Activated CD4-positive, CD25-positive, alpha-beta regulatory T cell treated with anti-CD3 and anti-CD28 coated beads, Interleukin-2, amount 50 U/mL, for 16 hours (primary cell): ENCODE results near the gene NR2C2.

Source experiments
- DNase-seq: peaks from one replicate; pipeline ENCODE4 v3.0.0-alpha.2; 2020; ENCODE audit warnings: low read depth, low spot score

Gene NR2C2

DNA sequence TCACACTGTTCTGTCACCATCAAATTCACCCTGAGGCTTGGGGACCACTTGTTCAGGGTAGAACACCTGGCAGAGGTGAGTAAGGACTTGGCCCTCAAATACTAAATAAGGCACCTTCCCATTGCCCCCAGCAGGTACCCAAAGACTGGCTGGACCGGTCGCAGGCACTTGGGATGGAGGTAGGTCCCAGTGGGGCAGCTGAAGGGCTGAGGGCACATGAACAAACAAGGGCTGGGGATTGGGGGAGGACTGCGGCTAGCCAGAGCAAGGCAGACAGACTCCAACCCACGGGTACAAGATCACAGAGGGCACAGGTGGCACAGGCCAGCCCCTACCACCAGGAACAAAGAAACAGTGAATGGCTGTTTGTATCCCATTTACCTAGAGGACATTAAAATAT, 115.9 kb downstream of the NR2C2 start:
- no peak for DNase-seq

GRCh38 chr3:15063656-15064286, 116.4 kb downstream of the NR2C2 start:
- no peak for DNase-seq

DNA sequence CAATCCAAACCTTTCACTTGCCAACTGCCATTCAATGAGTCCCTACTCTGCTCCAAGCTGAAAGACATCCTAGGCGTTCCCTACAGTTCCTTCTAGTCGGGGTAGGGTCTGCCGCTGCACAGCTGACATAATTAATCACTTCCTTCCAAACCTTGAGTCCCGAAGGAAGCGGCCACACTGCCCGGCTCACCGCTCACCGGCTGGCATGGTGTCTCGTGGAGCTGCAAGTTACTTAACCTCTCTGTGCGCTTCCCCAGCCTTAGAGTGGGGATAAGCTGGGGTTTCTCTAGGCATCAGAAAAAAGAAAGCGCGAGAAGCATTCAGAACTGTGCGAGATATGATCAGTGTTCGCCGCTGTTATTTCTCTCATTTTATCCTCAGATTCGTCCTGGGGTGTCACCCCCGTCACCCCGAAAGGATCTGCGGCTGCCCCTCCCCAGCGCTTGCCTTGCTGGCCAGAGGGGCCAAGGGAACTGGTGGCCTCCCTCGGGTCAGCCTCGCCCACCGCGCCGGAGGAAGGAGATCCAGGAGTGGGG, 117.0 kb downstream of the NR2C2 start:
- DNase-seq, result no peak

- DNase-seq, result peak; percentile 77
Measured at GRCh38 chr3:15064835-15065549, 117.6 kb downstream of the NR2C2 start, which contains the start of gene MRPS25. MRPS25 (minus strand) TSS chr3:15065315; CDS start chr3:15065194, 121 bp downstream.

DNA sequence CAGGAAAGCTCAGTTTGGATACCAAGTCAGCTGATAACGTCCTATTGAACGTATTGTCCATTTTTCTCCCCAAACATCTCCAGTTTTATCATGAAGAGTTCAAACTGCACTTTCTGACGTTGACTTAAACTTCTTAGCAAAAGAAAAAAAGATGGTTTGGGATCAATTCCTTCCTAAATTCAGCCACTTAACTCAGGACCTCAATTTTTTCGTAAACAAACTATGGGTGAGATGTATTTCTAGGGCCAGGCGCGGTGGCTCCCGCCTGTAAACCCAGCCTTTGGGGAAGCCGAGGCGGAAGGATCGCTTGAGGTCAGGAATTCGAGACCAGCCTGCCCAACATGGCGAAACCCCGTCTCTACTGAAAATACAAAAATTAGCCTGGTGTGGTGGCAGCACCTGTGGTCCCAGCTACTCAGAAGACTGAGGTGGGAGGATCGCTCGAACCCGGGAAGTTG, 118.2 kb downstream of the NR2C2 start:
- no peak for DNase-seq

DNA sequence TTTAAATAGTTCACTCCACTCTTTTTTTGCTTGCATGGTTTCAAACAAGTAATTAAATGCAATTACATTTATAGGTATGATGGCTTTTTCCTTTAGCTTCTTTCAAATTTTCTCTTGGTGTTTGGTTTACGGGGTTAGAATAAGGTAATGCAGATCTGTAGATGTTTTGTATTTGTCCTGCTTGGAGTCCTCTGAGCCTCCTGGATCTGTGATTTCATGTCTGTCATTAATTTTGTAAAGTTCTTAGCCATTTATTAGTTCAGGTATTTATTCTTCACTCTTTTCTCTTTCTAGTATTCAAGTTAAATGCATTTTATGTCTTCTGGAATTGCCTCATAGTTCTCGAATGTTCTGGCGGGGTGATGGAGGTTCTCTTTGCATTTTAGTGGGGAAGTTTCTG, 119.1 kb downstream of the NR2C2 start:
- DNase-seq, result no peak

DNA sequence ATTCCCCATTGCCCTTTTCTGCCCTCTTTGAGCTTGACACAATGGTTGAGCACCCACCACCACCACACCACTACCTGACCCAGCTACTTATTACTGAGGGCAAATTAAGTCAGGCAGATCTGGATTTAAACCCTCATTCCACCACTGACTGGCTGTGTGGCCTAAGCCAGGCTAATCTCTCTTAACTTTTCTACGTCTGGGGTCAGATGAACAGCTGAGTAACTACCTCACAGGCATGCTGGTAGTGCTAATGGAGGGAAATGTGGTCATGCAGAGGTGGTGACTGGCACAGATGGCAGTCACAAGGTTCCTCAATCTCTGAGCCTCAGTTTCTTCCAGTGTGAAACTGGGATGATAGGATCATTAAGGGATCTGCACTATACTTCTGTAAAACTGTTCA, 122.1 kb downstream of the NR2C2 start:
- DNase-seq, result no peak

DNA sequence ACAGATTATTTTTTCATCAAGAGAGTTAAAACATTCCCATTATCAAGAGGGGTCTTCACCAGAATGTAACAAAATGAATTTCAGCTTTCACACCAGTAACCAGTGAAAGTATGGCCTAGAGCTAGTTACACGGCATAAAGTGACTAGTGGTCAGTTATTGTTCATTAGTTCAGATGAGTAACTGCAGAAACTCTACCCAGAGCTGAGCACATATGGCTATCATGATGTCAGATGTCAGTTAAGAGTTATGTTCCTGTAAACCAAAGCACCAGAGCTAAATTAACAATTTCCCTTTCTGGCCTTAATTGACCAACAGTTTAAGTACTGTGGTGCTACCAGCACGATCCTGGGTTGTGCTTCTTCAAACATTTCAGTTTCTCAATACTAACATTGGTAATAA, 124.3 kb downstream of the NR2C2 start:
- no peak for DNase-seq

DNA sequence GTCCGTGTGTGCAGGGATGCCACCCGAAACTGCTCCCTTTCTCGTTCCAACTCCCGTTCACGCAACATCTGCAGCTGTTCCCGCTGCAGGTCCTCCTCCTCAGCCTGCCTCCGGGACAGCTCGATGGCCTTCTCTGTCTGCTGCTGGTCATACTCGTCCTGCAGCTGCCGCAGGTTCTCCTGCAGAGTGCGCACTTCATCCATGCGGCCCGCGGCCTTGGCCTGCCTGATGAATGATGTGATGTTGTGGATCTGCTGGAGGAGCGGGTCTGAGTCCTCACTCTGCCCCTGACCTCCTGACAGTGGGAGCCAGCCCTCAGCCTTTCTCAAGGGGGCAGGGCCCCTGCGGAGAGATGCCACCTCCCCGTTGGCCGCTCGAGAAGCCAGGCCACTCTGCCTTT, 127.1 kb downstream of the NR2C2 start:
- DNase-seq, result no peak

- DNase-seq, result no peak
Measured at GRCh38 chr3:15079091-15079490, 131.7 kb downstream of the NR2C2 start.

GRCh38 chr3:15081960-15082664, 134.7 kb downstream of the NR2C2 start:
- no peak for DNase-seq

GRCh38 chr3:15083252-15083651, 135.9 kb downstream of the NR2C2 start:
- DNase-seq, result no peak

- DNase-seq, result no peak
Measured at GRCh38 chr3:15086263-15086662, 138.9 kb downstream of the NR2C2 start.

DNA sequence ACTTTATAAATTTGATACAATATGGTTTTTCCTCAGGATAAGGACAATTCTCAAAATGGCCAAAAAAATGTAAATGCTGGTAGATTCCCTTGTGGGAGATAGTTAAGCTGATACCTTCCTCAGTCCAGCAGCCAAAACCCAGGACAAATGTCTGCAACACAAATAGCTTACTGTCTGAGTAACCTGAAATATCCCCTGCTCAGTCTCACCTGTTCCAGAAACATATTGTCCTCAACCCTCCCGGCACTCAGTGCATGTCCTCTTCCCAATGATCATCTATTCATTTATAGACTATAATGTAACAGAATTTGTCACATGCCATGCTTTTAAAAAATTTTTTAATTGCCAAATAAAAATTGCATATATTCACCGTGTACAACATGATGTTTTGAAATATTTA, 139.3 kb downstream of the NR2C2 start:
- no peak for DNase-seq

DNA sequence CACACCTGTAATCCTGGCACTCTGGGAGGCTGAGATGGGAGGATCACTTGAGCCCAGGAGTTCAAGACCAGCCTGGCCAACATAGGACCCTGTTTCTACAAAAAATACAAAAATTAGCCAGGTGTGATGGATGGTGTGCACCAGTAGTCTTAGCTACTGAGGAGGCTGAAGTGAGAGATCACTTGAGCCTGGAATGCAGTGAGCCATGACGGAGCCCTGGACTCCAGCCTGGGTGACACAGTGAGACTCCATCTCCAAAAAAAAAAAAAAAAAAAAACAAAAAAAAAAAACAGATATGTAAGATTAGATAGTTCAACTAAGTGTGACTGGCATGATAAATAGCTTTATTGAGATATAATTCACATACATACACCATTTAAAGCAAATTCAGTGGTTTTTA, 141.8 kb downstream of the NR2C2 start:
- no peak for DNase-seq

DNA sequence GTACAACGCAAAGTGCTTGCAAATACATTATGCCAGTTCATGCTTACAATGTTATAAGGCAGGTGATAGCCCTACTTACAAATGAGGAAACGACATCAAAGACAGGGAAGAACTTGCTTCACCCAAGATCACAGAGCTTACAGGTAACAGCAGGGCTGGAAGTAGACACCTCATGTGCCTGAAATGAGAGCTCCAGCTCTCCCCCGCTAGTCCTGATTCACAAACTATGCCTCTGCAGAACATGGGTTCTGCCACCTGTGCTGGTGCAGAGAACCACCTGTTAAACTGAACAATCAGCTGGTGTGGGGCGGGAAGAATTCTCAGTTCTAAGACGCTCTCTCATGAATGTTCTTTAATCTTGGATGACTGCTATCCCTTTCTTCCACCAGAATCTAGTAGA, 144.2 kb downstream of the NR2C2 start:
- DNase-seq, result no peak

DNA sequence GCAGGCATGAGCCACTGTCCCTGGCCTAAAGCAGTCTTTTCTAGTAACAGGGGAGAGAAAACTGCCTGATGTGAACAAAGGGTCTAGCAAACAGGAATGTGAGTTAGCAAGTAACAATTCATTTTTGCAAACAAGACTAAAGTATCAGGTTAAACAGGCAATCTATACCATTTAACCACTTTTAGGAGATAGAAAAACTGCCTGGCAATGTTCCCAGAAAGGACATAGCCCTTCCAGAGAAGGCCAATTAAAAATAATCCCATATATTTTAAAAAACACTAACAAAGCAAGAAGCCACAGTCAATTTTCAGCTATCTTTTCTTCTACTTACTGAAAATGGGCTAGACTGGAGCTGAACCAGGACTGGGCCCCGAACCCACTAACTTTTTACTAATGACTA, 145.3 kb downstream of the NR2C2 start:
- no peak for DNase-seq

DNA sequence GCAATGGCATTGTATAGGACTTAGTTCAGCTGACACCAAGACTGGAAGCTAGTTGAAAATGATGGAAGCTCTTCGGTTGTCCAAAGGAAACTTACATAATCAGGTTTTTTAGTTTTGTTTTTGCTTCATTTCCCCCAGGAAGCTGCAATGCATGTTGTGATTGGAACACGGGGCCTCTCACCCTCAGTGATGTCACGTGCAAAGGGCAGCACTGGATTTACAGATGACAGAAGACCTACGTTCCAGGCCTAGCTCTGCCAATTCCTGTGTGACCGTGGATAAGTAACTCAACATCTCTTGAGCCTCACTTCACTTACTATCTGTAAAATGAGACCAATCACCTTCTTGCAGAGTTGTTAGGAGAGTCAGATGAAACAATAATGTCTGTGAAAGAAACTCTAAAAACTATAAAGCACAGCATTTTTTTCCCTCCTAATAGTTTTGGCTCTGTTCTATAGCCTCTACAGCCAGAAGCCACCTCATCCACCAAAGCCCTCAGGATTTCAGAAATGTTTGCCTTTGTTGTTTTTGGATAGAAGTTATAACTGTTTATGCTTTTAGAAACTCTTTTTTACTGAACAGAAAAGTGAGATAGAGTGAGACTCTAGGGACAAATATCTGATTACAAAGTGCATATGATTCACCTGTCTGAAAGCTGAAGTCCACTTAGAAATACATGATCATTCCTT, 146.9 kb downstream of the NR2C2 start:
- no peak for DNase-seq

DNA sequence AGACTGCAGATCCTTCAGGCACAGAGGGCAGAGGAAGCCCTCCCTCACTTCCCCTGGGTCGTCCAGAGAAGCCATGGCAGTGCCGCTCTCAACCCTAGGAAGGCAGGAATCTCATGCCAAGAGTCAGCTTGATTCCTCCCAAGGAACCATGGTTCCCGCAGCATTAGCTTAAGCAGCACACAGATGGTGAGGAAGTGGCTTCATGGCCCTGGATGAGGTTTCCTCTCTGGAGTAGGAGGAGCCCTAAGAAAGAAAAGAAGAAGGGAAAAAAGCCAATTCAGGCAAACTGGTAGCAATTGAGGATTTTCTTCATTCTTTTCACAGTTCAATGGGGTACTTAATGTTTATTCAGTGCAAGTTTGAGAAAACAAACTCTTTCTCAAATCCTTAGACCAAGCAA, 148.7 kb downstream of the NR2C2 start:
- no peak for DNase-seq

- DNase-seq, result no peak
Measured at GRCh38 chr3:15097891-15098290, 150.5 kb downstream of the NR2C2 start.
